ENCODE results near the gene PRKCZ.

DNA sequence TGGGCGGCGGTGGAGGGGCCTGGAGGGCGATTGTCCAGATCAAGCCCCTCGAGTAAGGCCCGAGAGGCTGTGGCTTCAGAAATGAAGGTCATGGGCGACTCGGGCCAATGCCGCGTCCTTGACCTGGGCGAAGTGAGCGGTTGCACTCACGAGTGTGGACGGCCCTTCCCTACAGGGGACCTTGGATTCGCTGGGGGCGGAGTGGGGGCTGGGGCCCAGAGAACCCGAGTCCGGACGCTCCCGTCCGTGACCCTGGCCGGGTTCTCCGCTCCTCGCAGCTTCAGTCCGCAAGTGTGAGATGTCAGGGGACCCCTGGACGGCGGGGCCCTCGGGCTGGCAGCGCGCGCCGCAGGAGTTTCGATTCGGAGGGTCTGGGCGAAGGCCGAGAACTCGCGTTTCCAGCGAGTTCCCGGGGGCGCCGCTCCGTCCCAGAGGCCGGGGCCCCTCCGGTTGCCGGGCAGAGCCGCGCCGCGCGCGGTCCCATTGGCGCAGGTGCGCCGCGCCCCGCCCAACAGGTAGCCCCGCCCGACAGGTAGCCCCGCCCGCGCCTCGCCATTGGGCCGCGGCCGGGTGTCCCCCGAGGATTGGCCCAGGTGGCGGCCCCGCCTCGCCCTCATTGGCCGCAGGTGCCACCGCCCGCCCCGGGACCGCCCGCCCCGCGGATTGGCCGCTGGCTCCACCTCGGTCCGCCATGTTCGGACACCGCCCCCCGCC, at the start of gene PRKCZ:
- TF ChIP-seq SUZ12 (IDR thresholded peaks at IDR 0.05; ENCODE audit: extremely low read depth, insufficient read depth, insufficient read length) (no peak), ZNF274 (IDR thresholded peaks at IDR 0.05; ENCODE audit: low read depth, low read length) (no peak), YY1 (IDR thresholded peaks at IDR 0.05; ENCODE audit: insufficient read depth, insufficient read length) (no peak)

Measured in NT2/D1 (cell line).